Left renal pelvis (tissue), 4 donors: Measurements from ENCODE around the gene SAV1. TPM values are rescaled to one million over a fixed set of nuclear protein-coding genes. Genes with fewer than 3 reads are reported as not detected.

Experiments used
- DNase-seq, 4 donors: peaks; one replicate each; pipeline ENCODE4 v3.0.0-alpha.2; 2013; ENCODE audit warnings: low read depth in 4 of 4, low spot score in 3 of 4
- polyA plus RNA-seq, 4 donors: library from polyadenylated mRNA; unstranded; fragments of 120-200 nt; gene quantifications; one replicate each; pipeline ENCODE4 v1.2.1, GENCODE V29; 2013; ENCODE audit not compliant: insufficient read length in 4 of 4

The SAV1 gene
- polyA plus RNA-seq, 4 donors: 38.1 to 52.3 (median 43.9) TPM

DNA sequence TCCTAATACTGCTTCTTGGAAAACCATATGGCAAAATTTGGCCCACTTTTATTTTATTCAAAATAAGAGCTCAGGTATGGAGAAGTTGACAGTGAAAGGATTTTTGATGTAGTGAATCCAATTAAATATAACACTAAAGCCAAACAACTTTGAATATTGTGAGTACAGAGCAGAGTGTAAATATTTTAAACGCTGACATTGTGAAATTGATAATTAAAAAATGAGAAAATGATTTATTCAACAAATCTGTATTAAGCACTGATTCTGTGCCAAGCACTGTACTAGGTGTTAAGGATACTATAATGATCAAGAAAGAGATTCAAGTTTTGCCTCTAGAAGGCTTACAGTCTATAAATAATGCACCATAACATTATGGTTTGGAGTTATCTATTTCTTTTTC lies 57.6 kb downstream of the SAV1 start:
- DNase-seq: no peak

DNA sequence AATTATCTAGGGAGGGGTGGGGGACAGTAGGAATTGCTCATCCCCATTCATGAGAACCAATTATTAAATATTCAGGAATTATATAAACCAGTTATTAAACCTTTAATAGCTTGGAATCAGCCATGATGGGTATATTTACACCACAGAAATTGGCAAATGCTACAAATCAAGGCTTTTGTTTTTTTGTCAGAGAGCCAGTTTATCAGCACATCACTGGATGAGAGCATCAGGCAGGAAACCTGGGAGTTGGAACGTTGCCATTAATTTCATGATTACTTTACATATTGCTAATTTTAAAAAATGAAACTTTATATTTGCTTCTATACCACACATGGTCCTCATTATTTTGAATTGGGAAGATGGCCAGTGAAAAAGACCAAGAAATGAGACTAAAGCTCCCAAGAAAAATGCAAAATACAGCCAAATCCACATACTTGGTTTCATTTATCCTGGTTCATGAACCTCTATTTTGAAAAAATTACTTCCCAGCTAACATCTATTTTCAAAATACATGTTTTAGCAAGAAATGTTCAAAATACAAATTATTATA lies 59.7 kb downstream of the SAV1 start:
- DNase-seq: no peak

DNA sequence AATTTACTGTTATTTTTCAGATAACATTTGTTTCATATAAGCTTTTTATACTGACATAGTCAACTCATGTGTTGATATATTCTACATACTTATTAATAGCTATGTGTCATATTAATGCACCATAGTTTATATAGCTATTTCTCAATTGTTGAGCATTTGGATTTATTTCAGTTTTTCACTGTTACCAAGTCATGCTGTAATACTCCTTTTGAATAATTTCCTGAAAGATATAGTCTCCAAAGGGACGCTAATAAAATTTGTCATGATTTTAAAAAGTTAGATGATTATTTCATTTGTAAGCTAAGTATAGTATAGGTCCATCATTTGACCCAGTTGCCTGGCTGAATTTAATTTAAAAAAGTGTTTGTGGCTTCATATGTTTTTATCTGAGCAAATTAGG lies 60.3 kb downstream of the SAV1 start:
- no peak for DNase-seq

DNA sequence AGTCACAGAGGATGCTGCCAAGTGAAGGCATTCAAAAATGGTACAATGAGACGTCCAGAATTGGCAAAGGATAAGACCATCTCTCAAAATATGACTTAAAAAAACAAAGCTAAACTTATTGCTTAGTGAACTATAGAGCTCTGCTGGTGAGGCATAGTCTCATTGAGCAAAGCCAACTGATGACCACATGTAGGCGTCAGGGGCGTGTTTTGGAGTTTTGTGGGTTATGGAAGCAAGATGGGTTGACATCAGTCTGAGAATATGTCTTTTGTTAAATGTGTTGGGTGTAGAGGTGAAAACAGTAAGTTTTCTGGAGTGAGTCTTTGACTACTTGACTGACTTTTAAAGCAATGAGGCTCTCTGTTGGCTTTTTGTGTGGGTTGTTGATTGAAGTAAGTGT lies 60.9 kb downstream of the SAV1 start:
- no peak for DNase-seq

DNA sequence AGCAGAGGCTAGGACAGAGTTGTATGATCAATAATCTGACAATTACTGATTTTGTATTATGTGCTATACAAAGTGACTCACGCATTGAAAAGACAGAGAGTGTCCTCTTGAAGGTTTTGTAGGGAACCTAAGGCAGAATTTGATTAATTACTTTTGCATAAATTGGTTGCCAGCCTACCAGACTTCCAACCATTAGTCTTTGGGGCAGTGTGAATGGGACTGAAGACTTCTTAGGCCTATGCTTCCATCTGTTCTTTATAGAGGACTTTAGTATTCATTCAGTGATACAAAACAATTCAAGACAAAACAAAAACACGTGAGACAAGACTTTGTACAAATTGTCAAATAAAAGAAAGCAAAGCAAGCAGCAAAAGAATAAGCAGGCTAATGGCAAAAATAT lies 61.6 kb downstream of the SAV1 start:
- DNase-seq: no peak

DNA sequence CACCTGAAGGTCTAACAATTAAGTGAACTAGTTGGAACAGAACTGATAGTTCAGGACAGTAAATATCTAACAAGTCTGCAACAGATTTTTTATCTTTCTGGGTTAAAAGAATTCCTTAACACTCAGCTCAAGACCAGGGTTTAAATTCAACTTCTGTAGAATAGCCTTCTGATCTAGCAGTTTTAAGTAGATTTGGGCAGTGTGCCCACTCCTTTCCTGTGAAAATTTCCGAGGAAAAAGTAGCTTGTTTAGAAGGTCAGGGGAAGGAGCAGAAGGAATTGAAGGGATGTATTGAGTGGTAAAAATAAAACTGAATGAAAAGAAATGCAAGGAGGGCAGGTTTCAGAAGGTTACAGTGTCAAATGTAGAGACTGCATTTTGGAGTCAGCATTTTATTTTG lies 62.3 kb downstream of the SAV1 start:
- DNase-seq: no peak

DNA sequence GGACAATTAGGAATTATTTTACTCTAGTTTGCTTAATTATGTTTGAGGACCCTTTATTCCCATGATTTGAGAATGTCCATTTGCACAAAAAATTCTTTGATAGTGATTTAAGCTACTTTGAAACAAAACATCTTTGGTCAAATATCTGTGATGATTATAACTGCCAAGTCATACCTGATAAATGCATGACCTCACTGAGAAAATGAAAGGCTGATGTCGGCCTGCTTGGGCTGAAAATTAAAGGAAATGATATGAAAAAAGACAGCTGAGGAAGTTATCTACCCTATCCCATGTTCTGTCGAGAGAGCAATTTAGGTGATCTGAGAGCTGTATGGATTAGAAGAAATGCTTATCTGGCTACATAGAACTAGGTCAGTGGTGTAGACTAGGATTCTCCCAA lies 64.5 kb downstream of the SAV1 start:
- DNase-seq: no peak

DNA sequence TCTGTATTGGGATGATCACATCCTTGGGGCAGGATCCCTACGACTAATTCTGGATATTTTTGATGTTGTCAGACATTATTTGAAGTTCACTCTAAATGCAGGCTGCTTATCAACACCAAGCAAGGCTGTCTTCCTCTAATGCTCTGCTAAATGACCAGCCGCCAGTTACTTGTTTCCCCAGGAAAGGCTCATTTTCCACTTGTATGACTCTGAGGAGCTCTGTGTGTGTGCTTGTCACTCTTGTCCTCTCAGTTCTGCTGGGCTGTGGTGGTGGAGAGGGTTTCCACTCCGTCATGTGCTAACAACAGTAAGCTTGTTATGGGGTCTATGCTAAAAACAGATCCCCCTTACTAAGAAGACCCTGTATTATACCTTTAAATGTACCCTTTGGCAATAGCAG lies 66.1 kb downstream of the SAV1 start:
- DNase-seq: no peak

DNA sequence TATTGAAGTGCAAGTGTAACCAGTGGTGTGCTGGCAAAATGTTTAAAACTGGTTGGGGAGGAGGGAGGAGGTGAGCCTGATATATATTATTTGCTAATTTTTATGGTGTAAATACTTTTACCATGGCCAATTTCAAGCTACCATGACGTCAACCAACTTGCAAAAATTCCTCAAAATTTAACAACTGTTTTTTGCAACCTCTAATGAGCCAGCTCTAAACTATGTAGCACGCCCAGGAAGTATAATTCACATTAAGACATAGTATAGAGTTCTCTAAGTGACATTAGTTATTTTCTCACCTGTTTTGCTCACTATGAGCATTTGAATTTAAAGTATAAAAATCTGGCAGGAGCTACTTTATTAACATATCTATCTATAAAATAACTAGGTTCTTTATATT lies 66.7 kb downstream of the SAV1 start:
- DNase-seq: no peak

DNA sequence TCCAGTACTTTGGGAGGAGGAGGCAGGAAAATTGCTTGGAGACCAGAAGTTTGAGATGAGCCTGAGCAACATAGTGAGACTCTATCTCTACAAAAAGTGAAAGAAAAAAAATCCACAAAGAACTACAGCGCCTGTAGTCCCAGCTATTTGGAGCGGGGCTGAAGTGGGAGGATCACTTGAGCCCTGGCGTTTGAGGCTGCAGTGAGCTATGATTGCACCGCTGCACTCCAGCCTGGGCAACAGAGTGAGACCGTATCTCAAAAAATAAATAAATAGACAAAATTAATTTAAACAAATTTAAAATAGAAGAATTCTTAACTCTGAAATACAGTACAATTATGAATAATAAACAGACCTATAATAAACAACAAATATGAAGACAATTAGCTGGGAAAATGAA lies 67.3 kb downstream of the SAV1 start:
- DNase-seq: no peak

DNA sequence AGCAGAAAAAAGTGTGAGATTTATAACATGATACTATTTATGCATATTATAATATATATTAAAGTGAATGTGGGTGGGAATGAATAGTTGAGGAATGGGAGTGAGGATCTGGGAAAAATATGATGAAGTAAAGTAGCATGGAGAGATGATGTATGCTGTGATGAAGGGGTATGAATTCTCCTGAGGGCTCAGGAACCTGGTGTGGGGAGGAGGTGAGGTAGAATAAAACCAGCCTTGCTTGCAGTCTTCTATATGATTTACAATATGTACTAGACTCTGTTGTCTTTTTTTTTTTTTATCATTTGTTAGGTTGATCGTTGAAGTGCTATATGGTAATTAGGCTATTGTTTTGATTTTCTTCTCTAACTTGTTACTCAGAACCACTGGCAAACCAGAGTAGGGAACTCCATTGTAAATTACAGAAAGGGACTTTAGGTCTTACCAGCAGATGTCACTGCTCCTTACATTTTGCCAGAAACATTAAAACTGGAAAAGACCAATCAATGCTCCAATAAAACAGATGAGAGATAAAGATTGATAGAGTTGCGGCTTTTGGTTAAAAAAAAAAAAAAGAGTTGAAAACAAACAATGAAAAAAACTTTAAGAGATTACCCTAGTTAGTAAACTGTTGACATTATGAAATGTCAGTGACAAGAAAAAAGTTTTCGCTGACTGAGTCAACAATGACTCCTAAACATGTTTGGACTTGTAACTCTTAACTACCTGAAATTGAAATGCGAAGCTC lies 68.2 kb downstream of the SAV1 start:
- DNase-seq: no peak

DNA sequence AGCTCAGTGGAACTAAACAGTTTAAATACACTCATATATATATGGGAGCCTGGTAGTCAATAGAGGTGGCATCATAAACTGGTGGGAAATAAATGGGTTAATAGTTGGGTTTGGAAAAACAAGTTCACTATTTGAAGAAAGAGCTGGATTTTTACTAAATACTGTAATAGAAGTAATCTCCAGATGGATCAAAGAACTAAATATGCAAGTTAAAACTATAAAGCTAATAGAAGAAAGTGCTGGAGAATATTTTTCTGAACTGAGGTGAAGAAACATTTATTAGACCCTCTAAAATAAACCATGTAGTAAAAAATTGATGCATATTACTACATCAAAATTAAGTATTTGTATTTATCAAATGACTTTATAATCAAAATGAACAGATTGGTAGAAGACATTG lies 69.3 kb downstream of the SAV1 start:
- no peak for DNase-seq

DNA sequence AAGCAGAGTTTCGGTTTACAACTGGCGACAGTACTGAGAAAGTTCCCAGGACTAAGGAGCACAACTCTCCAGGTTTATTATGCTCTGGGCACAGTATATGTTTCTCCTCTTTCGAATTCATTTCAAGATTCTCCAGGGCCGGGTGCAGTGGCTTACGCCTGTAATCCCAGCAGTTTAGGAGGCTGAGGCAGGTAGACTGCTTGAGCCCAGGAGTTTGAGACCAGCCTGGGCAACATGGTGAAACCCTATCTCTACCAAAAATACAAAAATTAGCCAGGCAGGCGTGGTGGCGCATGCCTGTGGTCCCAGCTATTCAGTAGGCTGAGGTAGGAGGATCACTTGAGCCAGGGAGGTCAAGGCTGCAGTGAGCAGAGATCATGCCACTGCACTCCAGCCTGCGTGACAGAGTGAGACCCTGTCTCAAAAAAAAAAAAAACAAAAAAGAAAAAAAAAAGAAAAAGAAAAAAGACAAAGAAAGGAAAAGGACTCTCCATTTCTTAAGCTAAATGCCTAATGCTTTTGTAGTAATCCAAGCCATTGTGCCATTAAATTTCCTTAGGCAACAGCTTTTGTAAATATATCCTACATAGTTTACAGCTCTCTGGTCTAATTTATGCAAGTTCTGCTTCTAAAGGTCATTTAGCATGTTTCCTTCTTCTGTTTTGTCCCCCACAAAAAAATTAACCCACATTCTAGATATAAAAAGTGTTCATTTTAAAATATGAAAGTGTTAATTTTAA lies 73.4 kb downstream of the SAV1 start:
- DNase-seq: no peak

DNA sequence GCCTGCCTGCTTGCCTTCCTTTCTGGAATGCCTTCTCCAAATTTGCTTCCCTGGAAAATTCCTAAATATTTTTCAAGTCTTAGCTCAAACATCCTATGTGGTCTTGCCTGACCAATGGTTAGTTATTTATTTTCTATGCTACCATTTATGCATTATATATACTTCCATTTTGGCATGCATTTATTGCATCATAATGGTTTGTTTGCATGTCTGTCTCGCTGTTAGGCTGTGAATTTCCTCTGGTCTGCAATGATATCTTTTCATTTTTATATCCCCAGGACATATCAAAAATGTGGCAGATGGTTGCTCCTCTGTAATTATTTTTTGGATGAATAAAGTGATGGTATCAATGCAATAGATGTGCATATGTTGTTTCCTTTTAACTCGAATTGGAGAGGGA lies 77.6 kb downstream of the SAV1 start:
- no peak for DNase-seq

Other genes starting within 250 kb of the SAV1 start
- 10 to 100 TPM; 53.0 to 67.3 (median 58.5) TPM for gene MAP4K5, start 135.7 kb downstream of the SAV1 start, polyA plus RNA-seq
- gene ATL1, start 108.2 kb downstream of the SAV1 start, polyA plus RNA-seq: 10 to 100 TPM in 2 of 4 donors, 1 to 10 TPM in 2; 6.7 to 15.3 (median 9.7) TPM
- gene NIN, start 162.9 kb upstream of the SAV1 start, polyA plus RNA-seq: 10 to 100 TPM; 21.5 to 35.8 (median 34.1) TPM
- 1 to 10 TPM in 3 of 4 donors, under 1 TPM in 1; 0.32 to 1.5 (median 1.0) TPM for gene ABHD12B, start 203.7 kb upstream of the SAV1 start, polyA plus RNA-seq